Stimulated activated CD8-positive, alpha-beta memory T cell treated with anti-CD3 and anti-CD28 coated beads, Interleukin-12 subunit alpha, Interleukin-12 subunit beta, amount 100 ng/mL, for 24 hours (primary cell): ENCODE data around the gene ARHGAP15.
"Not testable (repeated sequence)": the region's sequence is repeated elsewhere in the genome, so short reads cannot be mapped to it uniquely, and the experiment has no call there.

Experiments used
- DNase-seq: peaks from one replicate; pipeline ENCODE4 v3.0.0-alpha.2; 2020; ENCODE audit errors: extremely low read depth

The ARHGAP15 gene

DNA sequence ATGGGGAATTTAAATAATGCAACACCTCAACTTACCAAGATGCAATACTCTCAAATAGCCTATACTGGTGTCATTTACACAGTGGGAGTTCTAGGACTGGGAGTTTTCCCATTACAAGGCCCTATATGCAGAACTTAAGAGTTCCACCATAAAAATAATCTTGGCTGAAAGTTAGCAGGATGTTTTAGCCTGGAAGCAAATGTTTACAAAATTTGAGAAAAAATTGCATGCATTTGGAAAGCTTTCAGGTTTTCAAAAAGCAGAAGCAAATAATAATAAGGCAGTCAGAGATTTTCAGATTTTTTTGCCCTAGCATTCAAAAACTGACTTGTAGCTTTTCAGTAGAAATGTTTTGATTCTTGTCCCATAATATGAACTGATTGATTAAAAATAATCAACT lies 397.3 kb downstream of the ARHGAP15 start:
- DNase-seq = no peak

DNA sequence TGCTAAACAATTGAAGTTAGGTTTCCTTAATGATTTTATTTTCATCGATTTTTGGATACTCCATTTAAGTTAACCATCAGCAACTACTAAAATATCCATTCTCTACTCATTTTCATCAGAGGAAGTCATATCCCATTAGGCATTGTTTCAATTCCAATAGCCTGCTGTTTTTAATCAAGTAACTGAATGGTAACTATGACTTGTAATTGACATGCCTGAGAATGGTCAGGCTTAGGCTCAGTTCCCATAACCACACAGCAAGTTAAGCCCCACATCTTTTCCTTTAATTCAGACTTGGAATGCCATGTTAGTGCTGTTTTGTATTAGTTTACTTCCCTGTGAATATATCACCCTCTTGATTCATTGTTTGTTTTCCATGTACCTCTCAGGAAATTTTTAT lies 398.8 kb downstream of the ARHGAP15 start:
- no peak for DNase-seq

DNA sequence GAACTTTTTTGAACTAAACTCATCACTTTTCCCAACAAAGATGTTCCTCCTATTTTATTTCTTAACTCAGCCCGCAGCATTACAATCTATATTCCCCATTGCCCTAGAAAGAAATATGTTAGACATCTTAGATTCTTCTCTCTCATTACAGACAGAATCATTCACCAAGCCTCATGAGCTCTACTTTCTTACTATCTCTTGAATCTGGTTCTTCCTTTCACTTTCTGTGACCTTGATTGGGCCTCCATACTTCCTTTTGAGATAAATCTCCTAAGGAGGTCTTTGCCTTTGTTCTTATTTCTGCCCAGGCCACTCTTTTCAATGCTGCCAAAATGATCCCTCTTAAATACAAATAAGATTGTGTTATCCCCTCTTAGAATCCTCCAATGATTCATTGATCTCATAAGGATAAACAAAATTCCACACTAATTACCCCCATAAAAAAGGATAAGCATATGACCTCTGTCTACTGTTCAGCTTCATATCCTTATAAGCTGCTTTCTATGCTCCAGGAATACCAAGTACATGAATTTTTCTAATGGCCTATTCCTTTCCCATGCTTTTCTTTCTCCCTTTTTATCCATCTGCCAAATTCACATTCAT lies 400.0 kb downstream of the ARHGAP15 start:
- no peak for DNase-seq

DNA sequence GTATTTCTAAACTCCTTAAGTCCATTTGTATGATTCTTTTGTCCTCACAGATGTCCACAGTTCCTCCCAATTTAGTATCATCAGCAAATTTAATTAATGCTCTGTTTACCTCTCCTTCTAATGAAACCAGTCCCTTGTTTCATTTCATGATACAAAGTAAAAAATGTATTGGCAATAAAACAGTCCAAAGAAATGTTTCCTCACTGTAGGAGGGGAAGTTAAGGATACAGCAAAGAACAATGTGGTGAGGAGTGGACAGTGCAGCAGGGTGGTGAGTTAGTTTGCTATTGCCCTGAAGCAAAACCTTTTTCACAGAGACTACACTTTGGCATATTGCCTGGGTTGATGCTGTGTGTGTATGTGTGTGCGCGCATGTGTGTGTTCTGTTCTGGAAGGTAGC lies 401.5 kb downstream of the ARHGAP15 start:
- DNase-seq = no peak

DNA sequence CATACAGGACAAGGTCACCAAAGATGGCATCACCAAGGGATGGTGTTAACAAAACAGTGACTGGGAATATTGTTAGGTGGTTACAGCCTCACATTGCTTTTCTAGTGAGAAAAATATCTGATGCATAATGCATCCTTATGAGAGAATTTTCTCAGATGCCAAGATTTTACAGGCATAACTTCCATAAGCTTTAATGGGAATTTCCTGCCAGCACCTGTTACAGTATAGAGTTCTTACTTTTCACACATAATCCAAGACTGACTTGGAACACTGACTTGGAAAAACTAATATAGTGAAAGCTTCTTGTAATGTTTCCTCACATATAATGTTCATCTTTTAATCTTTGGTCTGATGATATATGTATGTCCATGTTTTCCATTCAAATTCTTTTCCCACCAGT lies 402.8 kb downstream of the ARHGAP15 start:
- no peak for DNase-seq

- DNase-seq = no peak
These were observed 404.6 kb downstream of the ARHGAP15 start for GRCh38 chr2:143533846-143534245.

DNA sequence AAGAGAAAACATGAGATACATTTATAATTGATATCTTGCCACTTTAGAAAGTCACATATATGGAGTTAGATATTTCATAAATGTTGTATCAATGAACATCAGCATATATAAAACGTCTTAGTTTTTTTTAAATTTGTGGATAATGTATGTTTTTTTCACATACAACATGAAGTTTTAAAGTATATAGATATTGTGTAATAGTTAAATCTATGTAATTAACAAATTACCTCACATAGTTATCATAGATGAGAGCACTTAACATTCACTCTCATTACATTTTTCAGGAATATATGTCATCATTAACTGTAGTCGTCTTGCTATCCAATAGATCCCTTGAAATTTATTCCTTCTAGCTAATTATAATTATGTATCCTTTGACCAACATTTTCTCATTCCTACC lies 406.6 kb downstream of the ARHGAP15 start:
- no peak for DNase-seq

DNA sequence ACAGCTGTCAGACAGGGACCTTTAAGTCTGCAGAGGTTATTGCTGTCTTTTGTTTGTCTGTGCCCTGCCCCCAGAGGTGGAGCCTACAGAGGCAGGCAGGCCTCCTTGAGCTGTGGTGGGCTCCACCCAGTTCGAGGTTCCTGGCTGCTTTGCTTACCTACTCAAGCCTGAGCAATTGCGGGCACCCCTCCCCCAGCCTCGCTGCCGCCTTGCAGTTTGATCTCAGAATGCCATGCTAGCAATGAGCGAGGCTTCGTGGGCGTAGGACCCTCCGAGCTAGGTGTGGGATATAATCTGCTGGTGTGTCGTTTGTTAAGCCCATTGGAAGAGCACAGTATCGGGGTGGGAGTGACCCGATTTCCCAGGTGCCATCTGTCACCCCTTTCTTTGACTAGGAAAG lies 412.7 kb downstream of the ARHGAP15 start:
- DNase-seq = not testable (repeated sequence)

DNA sequence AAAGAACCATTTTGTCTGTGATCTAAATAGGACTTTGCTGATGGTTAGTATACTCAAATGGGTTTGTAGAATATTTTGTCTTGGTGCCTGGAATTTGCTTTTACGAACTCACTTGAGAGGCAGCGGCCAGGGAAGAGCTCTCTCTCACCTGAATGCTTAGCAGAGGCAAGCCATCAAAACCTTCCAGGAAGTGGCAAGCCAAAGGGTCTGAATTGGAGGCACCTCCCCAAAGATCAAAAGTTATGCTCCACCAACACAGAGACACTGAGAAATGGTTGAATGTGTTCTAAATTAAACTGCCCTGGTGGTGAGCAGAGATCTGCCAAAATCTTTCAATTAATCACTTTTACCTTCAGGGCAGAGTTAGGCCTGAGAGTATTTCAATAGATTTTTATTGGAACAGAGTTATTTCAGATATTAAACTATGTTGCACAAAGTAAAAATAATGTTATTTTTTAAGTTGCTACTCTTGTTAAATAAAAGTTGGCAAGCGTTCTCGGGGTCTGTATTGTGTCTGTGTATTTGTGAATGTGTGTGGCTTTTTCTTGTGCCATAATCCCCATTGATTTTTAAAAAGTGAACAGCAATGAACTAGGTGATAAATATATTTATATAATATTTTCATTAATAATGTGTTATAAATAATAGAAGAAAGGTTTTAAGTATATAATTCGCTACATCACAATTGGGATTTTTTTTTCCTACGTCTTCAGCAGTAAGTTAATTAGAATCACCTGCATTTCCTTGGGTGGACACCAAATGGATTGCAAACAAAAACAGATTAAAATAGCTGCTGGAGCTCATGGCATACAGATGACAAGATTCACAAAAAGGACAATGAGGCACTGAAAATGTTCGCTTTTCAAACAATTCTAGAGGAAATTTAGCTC lies 416.1 kb downstream of the ARHGAP15 start:
- no peak for DNase-seq

GRCh38 chr2:143545949-143546255 lies 416.7 kb downstream of the ARHGAP15 start:
- no peak for DNase-seq

- no peak for DNase-seq
These were observed 418.8 kb downstream of the ARHGAP15 start for GRCh38 chr2:143548032-143548431.

- no peak for DNase-seq
These were observed 421.3 kb downstream of the ARHGAP15 start for GRCh38 chr2:143550500-143550899.

DNA sequence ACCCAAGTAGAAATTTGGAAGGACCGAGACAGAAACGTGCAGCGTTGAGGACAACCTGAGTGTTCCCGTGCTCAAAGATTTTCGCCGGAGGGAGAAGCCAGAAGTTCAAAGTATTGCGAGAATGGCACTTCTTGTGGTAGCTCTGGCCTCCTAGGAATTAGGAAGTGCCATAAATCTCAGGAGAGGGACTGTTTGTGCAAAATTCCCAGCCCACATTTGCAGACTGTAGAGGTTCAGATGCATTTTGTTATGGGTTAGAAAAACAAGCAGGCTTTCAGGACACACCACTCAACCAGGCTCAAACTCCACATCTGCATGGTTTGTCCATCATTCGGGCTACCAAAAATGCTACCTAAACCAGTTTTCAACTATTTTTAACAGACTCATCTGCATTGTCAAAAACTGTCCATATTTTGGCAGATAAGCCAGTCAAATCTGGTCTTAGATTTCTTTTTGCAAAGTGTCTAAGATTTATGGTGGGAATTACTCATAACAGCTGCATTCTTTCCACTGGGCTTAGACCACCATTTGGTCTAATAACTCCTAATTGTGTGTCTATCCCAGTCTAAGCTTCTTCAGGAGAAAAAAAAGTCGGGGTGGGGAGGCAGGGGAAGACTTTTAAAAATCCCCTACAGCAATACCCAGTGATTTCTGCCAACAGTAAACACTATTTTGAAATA lies 422.9 kb downstream of the ARHGAP15 start:
- no peak for DNase-seq

DNA sequence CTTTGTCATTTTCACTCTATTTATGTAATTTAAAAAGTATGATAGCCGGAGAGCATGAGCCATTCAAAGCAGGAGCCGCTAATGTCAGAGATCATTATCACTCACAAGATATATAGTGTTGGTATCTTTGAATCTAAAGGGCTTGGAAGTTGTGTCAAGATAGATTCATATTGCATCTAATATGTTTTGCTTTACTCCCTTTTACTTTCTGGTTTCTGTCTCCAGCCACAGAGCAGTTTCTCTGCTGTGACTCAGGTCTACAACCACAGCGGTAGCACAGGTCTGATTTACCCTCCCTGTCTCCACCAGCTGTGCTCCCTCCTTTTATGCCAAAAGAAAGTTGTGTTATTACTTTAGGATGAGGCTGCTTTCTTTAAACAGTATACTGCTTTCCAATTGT lies 424.0 kb downstream of the ARHGAP15 start:
- DNase-seq = no peak

DNA sequence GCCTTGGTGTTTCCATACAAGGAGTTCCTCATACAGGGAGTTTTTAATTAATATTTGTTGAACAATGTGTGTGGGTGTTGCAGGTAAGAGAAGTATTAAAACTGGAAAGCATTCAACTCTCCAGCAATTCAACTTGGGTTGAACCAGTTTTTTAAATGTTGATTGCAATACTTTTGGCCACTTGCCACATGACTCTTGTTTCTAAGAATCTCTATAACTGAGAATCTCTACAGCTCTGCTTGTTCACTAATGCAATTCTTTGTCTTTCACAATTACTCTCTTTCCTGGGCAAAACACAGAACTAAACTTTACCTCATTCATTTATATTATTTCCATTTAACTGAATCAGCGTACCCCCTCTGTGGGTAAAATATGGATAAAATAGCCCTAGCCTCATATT lies 429.4 kb downstream of the ARHGAP15 start:
- DNase-seq = no peak

GRCh38 chr2:143559147-143559546 lies 429.9 kb downstream of the ARHGAP15 start:
- DNase-seq = no peak

GRCh38 chr2:143560724-143561123 lies 431.5 kb downstream of the ARHGAP15 start:
- DNase-seq = no peak

- DNase-seq = no peak
These were observed 435.2 kb downstream of the ARHGAP15 start for GRCh38 chr2:143564419-143564818.

DNA sequence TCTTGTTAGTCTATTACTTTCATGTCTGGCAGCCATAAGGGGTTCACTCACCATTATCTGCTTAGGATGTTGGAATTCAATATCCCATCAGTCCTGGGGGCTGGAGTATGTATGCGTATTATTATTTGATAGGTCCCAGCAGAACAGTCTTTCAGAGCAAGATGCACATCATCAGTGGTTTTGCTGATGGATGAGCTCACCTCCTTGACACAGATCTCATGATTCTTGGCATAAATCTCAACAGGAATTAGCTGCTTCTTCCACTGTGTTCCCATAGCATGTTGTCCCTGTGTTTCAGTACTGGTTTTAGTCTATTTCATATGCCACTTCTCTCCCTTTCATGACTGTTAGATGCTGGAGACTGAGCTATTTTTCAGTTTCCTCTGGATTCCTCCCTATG lies 442.5 kb downstream of the ARHGAP15 start:
- no peak for DNase-seq

GRCh38 chr2:143572421-143572820 lies 443.2 kb downstream of the ARHGAP15 start:
- no peak for DNase-seq

GRCh38 chr2:143574069-143574468 lies 444.9 kb downstream of the ARHGAP15 start:
- no peak for DNase-seq

GRCh38 chr2:143575340-143575739 lies 446.1 kb downstream of the ARHGAP15 start:
- no peak for DNase-seq

- no peak for DNase-seq
These were observed 448.3 kb downstream of the ARHGAP15 start for GRCh38 chr2:143577489-143577888.
